HCT116 (cell line): ENCODE data around the gene ATG10. TPM values are rescaled to one million over a fixed set of nuclear protein-coding genes. Genes with fewer than 3 reads are reported as not detected.

Experiments
- ATAC-seq: fragments of 200-7000 bp; cut with Tn5 transposase; 2 replicates; pipeline ENCODE4 v1.9.1; 2020; ENCODE audit warnings: mild to moderate bottlenecking, moderate library complexity
- BruUV-seq: library from RNA; stranded (reverse); fragments of 400-500 nt; replicated peaks from 2 replicates; lab custom pipeline; 2021; lab: Mats Ljungman, UMichigan
- CTCF ChIA-PET: fragments of 300-600 bp; sonication (Branson Sonifier 250); formaldehyde crosslinking; loops from one replicate; lab custom pipeline; 2021; ENCODE audit warnings: antibody characterized with exemption; lab: Charles Lee
- POLR2A ChIA-PET: fragments of 300-600, 350-600 bp; sonication (Branson Sonifier 250); formaldehyde crosslinking; loops from one replicate; lab custom pipeline; 2021; ENCODE audit warnings: antibody characterized with exemption; lab: Charles Lee
- RAD21 ChIA-PET, 2 experiments: fragments of 300-600 bp; sonication (Branson Sonifier 250); formaldehyde crosslinking; loops; one replicate each; lab custom pipeline; 2023; ENCODE audit warnings: low total read pairs in 2 of 2; ENCODE audit not compliant: uncharacterized antibody in 2 of 2, unreplicated experiment in 2 of 2, low non-redundant PET in 1 of 2; lab: Charles Lee
- DNase-seq: peaks from one replicate; pipeline ENCODE4 v3.0.0-alpha.2; 2010; ENCODE audit warnings: low read depth, low spot score
- H2AFZ ChIP-seq: fragments of 200-600 bp; shearing (Covaris generic), sonication (generic); 2 replicates; pipeline ENCODE4 v1.6.1; 2017; ENCODE audit warnings: low read depth, mixed run types, mixed read lengths, antibody characterized with exemption, low read length; ENCODE audit not compliant: poor library complexity, severe bottlenecking
- H3K27ac ChIP-seq: 2 replicates; pipeline ENCODE4 v1.5.1; 2012; ENCODE audit warnings: low read depth, low read length
- H3K27me3 ChIP-seq: fragments of 200-600 bp; sonication (generic); 2 replicates; pipeline ENCODE4 v1.6.1; 2016; ENCODE audit warnings: mixed run types, low read length, mixed read lengths; ENCODE audit not compliant: insufficient read depth
- H3K36me3 ChIP-seq, 2 experiments: fragments of 200-500 bp in 1 of 2; fragments of 200-600 bp in 1 of 2; sonication (Bioruptor generic) in 1 of 2; sonication (generic) in 1 of 2; 2 replicates each; pipeline versions ENCODE4 v1.5.1 to v1.6.1; 2014 to 2016; ENCODE audit warnings: low read length in 2 of 2, inconsistent platforms in 1 of 2, mixed read lengths in 1 of 2, mixed run types in 1 of 2; ENCODE audit not compliant: insufficient read depth in 2 of 2, control insufficient read depth in 1 of 2
- H3K4me1 ChIP-seq, 2 experiments: fragments of 200-600 bp in 1 of 2; sonication (generic) in 1 of 2; 2 replicates each; pipeline versions ENCODE4 v1.5.1 to v1.6.1; 2012 to 2017; ENCODE audit warnings: low read length in 2 of 2, inconsistent platforms in 1 of 2, mild to moderate bottlenecking in 1 of 2, mixed read lengths in 1 of 2, mixed run types in 1 of 2, moderate library complexity in 1 of 2; ENCODE audit not compliant: insufficient read depth in 2 of 2, control insufficient read depth in 1 of 2
- H3K4me2 ChIP-seq: fragments of 200-600 bp; sonication (generic); 2 replicates; pipeline ENCODE4 v1.6.1; 2017; ENCODE audit warnings: mixed run types, low read length, mixed read lengths
- H3K4me3 ChIP-seq, 2 experiments: fragments of 200-600 bp in 1 of 2; sonication (generic) in 1 of 2; replicated peaks in 1 of 2; 2 replicates each; pipeline ENCODE4 v1.5.1; 2011 to 2016; ENCODE audit warnings: low read length in 2 of 2, control low read depth in 1 of 2, low read depth in 1 of 2, mild to moderate bottlenecking in 1 of 2, mixed read lengths in 1 of 2, mixed run types in 1 of 2
- H3K79me2 ChIP-seq: fragments of 200-600 bp; sonication (generic); 2 replicates; pipeline ENCODE4 v1.6.1; 2017; ENCODE audit warnings: mild to moderate bottlenecking, mixed run types, low read length, moderate library complexity, mixed read lengths; ENCODE audit not compliant: insufficient read depth
- H3K9ac ChIP-seq: fragments of 200-600 bp; sonication (generic); 2 replicates; pipeline ENCODE4 v1.6.1; 2016; ENCODE audit warnings: low read length, mixed read lengths
- H3K9me2 ChIP-seq: fragments of 200-600 bp; sonication (generic), shearing (Covaris generic); 2 replicates; pipeline ENCODE4 v1.6.1; 2017; ENCODE audit warnings: mixed run types, mild to moderate bottlenecking, moderate library complexity; ENCODE audit not compliant: insufficient read depth
- H3K9me3 ChIP-seq, 2 experiments: fragments of 200-500 bp in 1 of 2; fragments of 200-600 bp in 1 of 2; sonication (Bioruptor generic) in 1 of 2; sonication (generic) in 1 of 2; 2 replicates each; pipeline ENCODE4 v1.6.1; 2014 to 2017; ENCODE audit warnings: low read length in 2 of 2, mixed read lengths in 2 of 2, inconsistent platforms in 1 of 2, low read depth in 1 of 2, mild to moderate bottlenecking in 1 of 2, mixed run types in 1 of 2, moderate library complexity in 1 of 2; ENCODE audit not compliant: control insufficient read depth in 1 of 2, insufficient read depth in 1 of 2
- H4K20me1 ChIP-seq: fragments of 200-600 bp; sonication (generic), shearing (Covaris generic); 2 replicates; pipeline ENCODE4 v1.6.1; 2017; ENCODE audit warnings: mixed run types, mild to moderate bottlenecking, moderate library complexity; ENCODE audit not compliant: insufficient read depth
- ATF3 ChIP-seq: IDR thresholded peaks from 2 replicates; pipeline ENCODE4 v1.6.1; 2012
- CBX3 ChIP-seq: IDR thresholded peaks from 2 replicates; pipeline ENCODE4 v1.6.1; 2012; ENCODE audit warnings: low read depth
- CEBPB ChIP-seq: IDR thresholded peaks from 2 replicates; pipeline ENCODE4 v1.6.1; 2012; ENCODE audit warnings: low read depth
- CTCF ChIP-seq, 3 experiments: fragments of 200-600 bp in 1 of 3; sonication (generic) in 1 of 3; IDR thresholded peaks in 2 of 3; conservative IDR thresholded peaks in 1 of 3; 2 replicates each; pipeline ENCODE4 v1.5.1; 2012 to 2017; ENCODE audit warnings: low read depth in 2 of 3, low read length in 2 of 3, antibody characterized with exemption in 1 of 3, borderline replicate concordance in 1 of 3, control low read depth in 1 of 3, mild to moderate bottlenecking in 1 of 3, mixed read lengths in 1 of 3, mixed run types in 1 of 3, moderate library complexity in 1 of 3; ENCODE audit not compliant: insufficient read depth in 1 of 3
- EGR1 ChIP-seq: IDR thresholded peaks from 2 replicates; pipeline ENCODE4 v1.6.1; 2012; ENCODE audit warnings: low read depth
- ELF1 ChIP-seq: IDR thresholded peaks from 2 replicates; pipeline ENCODE4 v1.6.1; 2012; ENCODE audit warnings: low read depth, borderline replicate concordance
- EZH2 ChIP-seq: fragments of 200-600 bp; sonication (generic); IDR thresholded peaks from 2 replicates; pipeline ENCODE4 v1.6.1; 2017; ENCODE audit warnings: antibody characterized with exemption, mixed run types
- EZH2phosphoT487 ChIP-seq: fragments of 200-600 bp; IDR thresholded peaks from 2 replicates; pipeline ENCODE4 v1.6.1; 2018; ENCODE audit warnings: antibody characterized with exemption, borderline replicate concordance
- JUND ChIP-seq: IDR thresholded peaks from 2 replicates; pipeline ENCODE4 v1.6.1; 2012
- MAX ChIP-seq: IDR thresholded peaks from 2 replicates; pipeline ENCODE4 v1.6.1; 2012
- POLR2A ChIP-seq: IDR thresholded peaks from 2 replicates; pipeline ENCODE4 v1.7.0; 2011; ENCODE audit warnings: borderline replicate concordance; ENCODE audit not compliant: insufficient read depth, insufficient read length; ENCODE audit errors: extremely low read depth
- POLR2AphosphoS5 ChIP-seq: IDR thresholded peaks from 2 replicates; pipeline ENCODE4 v1.6.1; 2011; ENCODE audit warnings: mild to moderate bottlenecking, low read depth, low read length, moderate library complexity
- REST ChIP-seq: IDR thresholded peaks from 2 replicates; pipeline ENCODE4 v1.6.1; 2012; ENCODE audit warnings: low read depth
- SIN3A ChIP-seq: IDR thresholded peaks from 2 replicates; pipeline ENCODE4 v1.6.1; 2012; ENCODE audit warnings: low read depth
- SP1 ChIP-seq: IDR thresholded peaks from 2 replicates; pipeline ENCODE4 v1.6.1; 2012; ENCODE audit warnings: low read depth
- SRF ChIP-seq: IDR thresholded peaks from 2 replicates; pipeline ENCODE4 v1.6.1; 2012; ENCODE audit warnings: low read depth
- TCF7L2 ChIP-seq: IDR thresholded peaks from 2 replicates; pipeline ENCODE4 v1.7.0; 2011; ENCODE audit warnings: borderline replicate concordance, inconsistent platforms; ENCODE audit not compliant: insufficient read depth, insufficient read length; ENCODE audit errors: extremely low read depth
- ZBTB33 ChIP-seq: IDR thresholded peaks from 2 replicates; pipeline ENCODE4 v1.6.1; 2011; ENCODE audit warnings: mild to moderate bottlenecking, low read length, moderate library complexity; ENCODE audit not compliant: insufficient replicate concordance; ENCODE audit errors: extremely low read depth
- ZNF274 ChIP-seq: fragments of 200-500 bp; sonication (Bioruptor generic); IDR thresholded peaks from 2 replicates; pipeline ENCODE4 v1.6.1; 2014; ENCODE audit warnings: mild to moderate bottlenecking, low read depth, low read length, inconsistent platforms
- intact Hi-C: fragments of 100-400 bp; cut with micrococcal nuclease; formaldehyde crosslinking; loops from 2 replicates; pipeline ENCODE4 v1.10.0; 2022
- total RNA-seq: library from RNA; stranded (reverse); gene quantifications from one replicate; pipeline ENCODE4 v1.2.1, GENCODE V29; 2021; ENCODE audit not compliant: unreplicated experiment

ATG10 gene
- total RNA-seq, 1 experiment from 2014 or later, result 9.4 TPM

- TF ChIP-seq POLR2AphosphoS5 (no peak), TCF7L2 (no peak)
- TF ChIP-seq, all 23 proteins: peak for 0
Measured at GRCh38 chr5:82252744-82253143, 280.9 kb downstream of the ATG10 start (continued).

- no peak overlapping the region for H3K9ac ChIP-seq
- POLR2A ChIA-PET, result no interaction called here
- H3K4me3 ChIP-seq, result no peak overlapping the region
- H2AFZ ChIP-seq, result no peak overlapping the region
- DNase-seq (no peak), ATAC-seq (no peak)
- TF ChIP-seq CTCF (IDR thresholded peaks at IDR 0.05 in 2 of 3, conservative IDR thresholded peaks at IDR 0.05 in 1 of 3; ENCODE audit: borderline replicate concordance in 1 of 3, insufficient read depth in 1 of 3, low read depth in 2 of 3, low read length in 2 of 3), result no peak
- TF ChIP-seq JUND, result no peak
- TF ChIP-seq EZH2phosphoT487, result no peak
- no peak for TF ChIP-seq POLR2AphosphoS5
- TF ChIP-seq ZBTB33, result no peak
- no peak for TF ChIP-seq CBX3
- no peak for TF ChIP-seq ATF3
- no peak for TF ChIP-seq ELF1
- no peak for TF ChIP-seq REST
- TF ChIP-seq CEBPB, result no peak
- TF ChIP-seq POLR2A, result no peak
- TF ChIP-seq EGR1, result no peak
- no peak for TF ChIP-seq EZH2
- TF ChIP-seq SP1, result no peak
- no peak for TF ChIP-seq SRF
- no peak for TF ChIP-seq ZNF274
- no peak for TF ChIP-seq MAX
- TF ChIP-seq SIN3A, result no peak
- no peak for TF ChIP-seq TCF7L2
- RAD21 ChIA-PET, result no interaction called here
- no peaks in the 10 kb centered on the region for H3K4me1 ChIP-seq
- no peaks in the 10 kb centered on the region for H3K9me3 ChIP-seq
- H4K20me1 ChIP-seq, result no peaks in the 10 kb centered on the region
- no peaks in the 10 kb centered on the region for H3K9me2 ChIP-seq
- BruUV-seq, result no TSS peak
- no peaks in the 10 kb centered on the region for H3K36me3 ChIP-seq
- intact Hi-C loops, result no loop called here
- no peaks in the 10 kb centered on the region for H3K79me2 ChIP-seq
- H3K27me3 ChIP-seq, result no peaks in the 10 kb centered on the region
- no peak overlapping the region for H3K4me2 ChIP-seq
- H3K27ac ChIP-seq, result no peak overlapping the region
- CTCF ChIA-PET, result no interaction called here
Measured at GRCh38 chr5:82255844-82256243, 284.0 kb downstream of the ATG10 start.
